ENCODE results near the gene LRP6.

LRP6 gene

DNA sequence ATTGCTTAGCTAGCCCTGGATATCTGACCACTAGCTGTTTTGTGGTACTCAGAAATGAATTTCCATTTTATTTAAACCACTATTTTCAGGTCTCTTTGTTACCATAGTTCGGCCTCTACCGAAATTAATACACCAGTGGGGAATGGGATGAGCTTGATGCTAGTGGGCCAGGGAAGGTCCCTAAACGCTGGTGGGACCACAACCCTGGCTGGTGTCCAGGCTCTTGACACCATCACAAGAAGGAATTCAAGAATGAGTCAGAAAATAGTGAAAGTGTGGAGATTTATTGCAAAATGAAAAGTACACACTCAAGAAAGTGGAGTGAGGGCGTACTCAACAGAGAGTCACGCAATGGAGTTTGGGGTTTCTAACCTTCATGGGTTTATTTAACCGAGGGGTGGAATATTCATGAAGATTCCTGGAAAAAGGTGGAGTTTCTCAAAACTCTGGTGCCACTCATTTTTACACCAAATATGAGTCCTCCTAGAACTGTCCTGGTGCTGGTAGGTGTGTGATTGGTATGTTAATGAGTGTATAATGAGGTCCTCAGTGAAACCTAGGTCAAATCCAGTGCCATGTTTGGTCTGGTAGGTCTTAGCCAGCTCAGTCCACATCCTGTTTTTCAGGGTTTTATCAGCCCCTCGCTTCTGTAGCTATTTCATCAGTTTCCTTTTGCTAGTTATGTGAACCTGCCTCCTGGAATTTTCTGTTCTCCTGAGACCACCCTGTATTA is 38.9 kb upstream of the LRP6 start:
- no peak for TF ChIP-seq OSR1 (CRISPR knock-in tag; IDR thresholded peaks at IDR 0.05)
- no peak for TF ChIP-seq TOX (CRISPR knock-in tag; IDR thresholded peaks at IDR 0.05; ENCODE audit: borderline replicate concordance)
- TF ChIP-seq, protein P1, sequence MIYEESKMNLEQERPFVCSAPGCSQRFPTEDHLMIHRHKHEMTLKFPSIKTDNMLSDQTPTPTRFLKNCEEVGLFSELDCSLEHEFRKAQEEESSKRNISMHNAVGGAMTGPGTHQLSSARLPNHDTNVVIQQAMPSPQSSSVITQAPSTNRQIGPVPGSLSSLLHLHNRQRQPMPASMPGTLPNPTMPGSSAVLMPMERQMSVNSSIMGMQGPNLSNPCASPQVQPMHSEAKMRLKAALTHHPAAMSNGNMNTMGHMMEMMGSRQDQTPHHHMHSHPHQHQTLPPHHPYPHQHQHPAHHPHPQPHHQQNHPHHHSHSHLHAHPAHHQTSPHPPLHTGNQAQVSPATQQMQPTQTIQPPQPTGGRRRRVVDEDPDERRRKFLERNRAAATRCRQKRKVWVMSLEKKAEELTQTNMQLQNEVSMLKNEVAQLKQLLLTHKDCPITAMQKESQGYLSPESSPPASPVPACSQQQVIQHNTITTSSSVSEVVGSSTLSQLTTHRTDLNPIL (CRISPR knock-in tag; IDR thresholded peaks at IDR 0.05; ENCODE audit: low read depth) = no peak

DNA sequence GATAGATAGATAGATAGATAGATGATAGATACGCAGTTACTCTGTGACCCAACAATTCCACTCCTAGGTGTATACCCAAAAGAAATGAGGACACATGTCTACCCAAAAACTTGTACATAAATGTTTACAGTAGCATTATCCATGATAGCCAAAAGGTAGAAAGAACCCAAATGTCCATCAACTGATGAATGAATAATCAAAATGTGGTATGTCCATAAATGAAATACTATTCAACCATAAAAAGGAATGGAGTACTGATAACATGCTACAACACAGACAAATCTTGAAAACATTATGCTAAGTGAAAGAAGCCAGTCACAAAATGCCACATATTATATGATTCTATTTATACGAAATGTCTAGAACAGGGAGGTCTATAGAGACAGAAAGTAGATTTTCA is 36.1 kb upstream of the LRP6 start:
- TF ChIP-seq ZNF8 (CRISPR knock-in tag; IDR thresholded peaks at IDR 0.05) = peak; percentile 89
- no peak for TF ChIP-seq CSDC2 (CRISPR knock-in tag; IDR thresholded peaks at IDR 0.05)

More for the DNA sequence above, 38.9 kb upstream of the LRP6 start:
- no peak for ATAC-seq

DNA sequence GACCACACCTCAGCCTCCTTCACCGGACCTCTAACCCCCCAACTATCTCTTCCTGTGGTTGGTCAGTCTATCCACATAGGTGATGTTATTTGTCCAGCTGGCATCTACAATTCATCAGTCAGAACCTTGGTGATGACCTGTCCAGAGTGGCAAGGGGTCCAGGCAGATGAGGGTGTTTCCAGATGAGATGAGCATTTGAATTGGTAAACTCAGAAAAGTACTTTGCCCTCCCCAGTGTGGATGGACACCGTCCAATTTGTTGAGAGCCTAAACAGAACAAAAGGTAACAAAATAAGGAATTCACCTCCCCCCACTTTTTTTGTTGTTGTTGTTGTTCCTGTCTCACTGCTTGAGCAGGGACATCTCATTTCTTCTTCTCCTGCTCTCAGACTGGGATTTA is 34.3 kb upstream of the LRP6 start:
- ATAC-seq = no peak
- TF ChIP-seq ZNF8 (CRISPR knock-in tag; IDR thresholded peaks at IDR 0.05) = no peak

More for the DNA sequence above, 36.1 kb upstream of the LRP6 start:
- no peak for ATAC-seq

DNA sequence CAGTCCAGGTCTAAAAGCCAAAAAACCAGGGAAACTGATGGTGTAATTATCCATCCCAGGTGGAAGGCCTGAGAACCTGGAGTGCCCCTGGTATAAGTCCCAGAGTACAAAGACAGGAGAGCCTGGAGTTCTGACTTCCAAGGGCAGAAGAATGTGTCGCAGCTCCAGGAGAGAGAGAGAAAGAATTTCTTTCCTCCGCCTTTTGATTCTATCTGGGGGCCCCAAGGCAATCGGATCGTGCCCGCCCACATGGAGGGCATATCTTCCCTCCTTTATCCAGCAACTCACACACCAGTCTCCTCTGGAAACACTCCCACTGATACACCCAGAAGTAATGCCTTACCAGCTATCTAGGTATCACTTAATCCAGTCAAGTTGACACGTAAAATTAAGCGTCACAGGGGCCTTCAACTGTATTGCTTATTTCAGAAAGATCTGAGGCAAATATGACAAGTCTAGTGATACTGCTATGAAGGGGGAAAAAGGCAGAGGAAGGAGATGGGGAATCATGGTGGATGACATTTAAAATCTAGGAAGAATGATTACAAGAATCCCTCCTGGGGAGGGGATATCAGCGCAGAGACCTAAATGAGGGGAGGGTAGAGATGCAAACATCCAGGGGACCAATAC is 30.5 kb upstream of the LRP6 start:
- ATAC-seq = no peak
- TF ChIP-seq ZFP3 (CRISPR knock-in tag; IDR thresholded peaks at IDR 0.05) = no peak
- TF ChIP-seq TCF4 (CRISPR knock-in tag; IDR thresholded peaks at IDR 0.05; ENCODE audit: borderline replicate concordance) = no peak
- TF ChIP-seq GLIS3 (CRISPR knock-in tag; IDR thresholded peaks at IDR 0.05) = no peak
- TF ChIP-seq ZNF8 (CRISPR knock-in tag; IDR thresholded peaks at IDR 0.05) = no peak
- no peak for TF ChIP-seq PPARA (CRISPR knock-in tag; IDR thresholded peaks at IDR 0.05; ENCODE audit: borderline replicate concordance)
- TF ChIP-seq ARNTL (CRISPR knock-in tag; IDR thresholded peaks at IDR 0.05; ENCODE audit: borderline replicate concordance, low read depth) = no peak
- TF ChIP-seq, protein P2, sequence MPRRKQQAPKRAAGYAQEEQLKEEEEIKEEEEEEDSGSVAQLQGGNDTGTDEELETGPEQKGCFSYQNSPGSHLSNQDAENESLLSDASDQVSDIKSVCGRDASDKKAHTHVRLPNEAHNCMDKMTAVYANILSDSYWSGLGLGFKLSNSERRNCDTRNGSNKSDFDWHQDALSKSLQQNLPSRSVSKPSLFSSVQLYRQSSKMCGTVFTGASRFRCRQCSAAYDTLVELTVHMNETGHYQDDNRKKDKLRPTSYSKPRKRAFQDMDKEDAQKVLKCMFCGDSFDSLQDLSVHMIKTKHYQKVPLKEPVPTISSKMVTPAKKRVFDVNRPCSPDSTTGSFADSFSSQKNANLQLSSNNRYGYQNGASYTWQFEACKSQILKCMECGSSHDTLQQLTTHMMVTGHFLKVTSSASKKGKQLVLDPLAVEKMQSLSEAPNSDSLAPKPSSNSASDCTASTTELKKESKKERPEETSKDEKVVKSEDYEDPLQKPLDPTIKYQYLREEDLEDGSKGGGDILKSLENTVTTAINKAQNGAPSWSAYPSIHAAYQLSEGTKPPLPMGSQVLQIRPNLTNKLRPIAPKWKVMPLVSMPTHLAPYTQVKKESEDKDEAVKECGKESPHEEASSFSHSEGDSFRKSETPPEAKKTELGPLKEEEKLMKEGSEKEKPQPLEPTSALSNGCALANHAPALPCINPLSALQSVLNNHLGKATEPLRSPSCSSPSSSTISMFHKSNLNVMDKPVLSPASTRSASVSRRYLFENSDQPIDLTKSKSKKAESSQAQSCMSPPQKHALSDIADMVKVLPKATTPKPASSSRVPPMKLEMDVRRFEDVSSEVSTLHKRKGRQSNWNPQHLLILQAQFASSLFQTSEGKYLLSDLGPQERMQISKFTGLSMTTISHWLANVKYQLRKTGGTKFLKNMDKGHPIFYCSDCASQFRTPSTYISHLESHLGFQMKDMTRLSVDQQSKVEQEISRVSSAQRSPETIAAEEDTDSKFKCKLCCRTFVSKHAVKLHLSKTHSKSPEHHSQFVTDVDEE (CRISPR knock-in tag; IDR thresholded peaks at IDR 0.05) = no peak
- no peak for TF ChIP-seq RARB (CRISPR knock-in tag; IDR thresholded peaks at IDR 0.05)

DNA sequence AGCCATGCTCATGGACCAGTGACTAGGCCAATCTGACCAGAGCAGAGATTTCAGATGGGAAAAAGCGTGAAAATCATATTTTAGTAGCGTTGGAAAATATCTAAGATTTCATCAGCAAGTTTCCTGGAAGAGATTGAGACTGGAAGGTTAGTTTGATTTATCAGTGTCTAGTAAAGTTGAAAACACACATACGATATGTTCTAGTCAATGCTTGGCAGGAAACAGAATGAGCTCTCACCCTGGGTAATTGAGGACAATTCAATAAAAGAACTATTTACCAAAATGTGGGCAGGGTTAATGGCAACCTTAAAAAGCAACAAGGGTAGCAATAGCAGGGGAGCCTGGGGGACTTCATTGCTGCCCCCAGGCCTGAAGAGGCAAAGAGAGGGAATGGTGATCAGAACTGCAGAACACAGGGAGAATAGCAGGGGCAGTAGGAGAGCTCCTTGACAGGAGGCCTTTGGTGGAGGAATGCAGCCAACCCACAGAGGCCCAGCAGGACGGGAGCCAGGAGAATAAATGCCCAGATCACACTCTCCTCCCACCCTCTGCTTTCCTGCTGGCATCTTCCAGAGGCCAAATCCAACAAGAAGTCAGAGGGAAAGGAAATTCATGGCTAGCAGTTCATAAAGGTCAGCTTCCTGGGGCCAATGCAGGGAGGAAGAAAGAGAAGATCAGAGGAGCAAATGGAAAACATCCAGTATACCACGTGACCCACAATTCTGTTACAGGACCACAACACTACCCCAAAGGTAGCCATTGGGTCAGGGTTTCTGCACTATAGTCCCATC is 27.6 kb upstream of the LRP6 start:
- TF ChIP-seq TCF4 (CRISPR knock-in tag; IDR thresholded peaks at IDR 0.05; ENCODE audit: borderline replicate concordance) = no peak
- no peak for TF ChIP-seq RARB (CRISPR knock-in tag; IDR thresholded peaks at IDR 0.05)
- TF ChIP-seq, protein P1 (CRISPR knock-in tag; IDR thresholded peaks at IDR 0.05; ENCODE audit: low read depth) = no peak
- TF ChIP-seq ZC3H10 (CRISPR knock-in tag; IDR thresholded peaks at IDR 0.05) = no peak
- no peak for TF ChIP-seq CSDC2 (CRISPR knock-in tag; IDR thresholded peaks at IDR 0.05)
- ATAC-seq = peak; percentile 79

DNA sequence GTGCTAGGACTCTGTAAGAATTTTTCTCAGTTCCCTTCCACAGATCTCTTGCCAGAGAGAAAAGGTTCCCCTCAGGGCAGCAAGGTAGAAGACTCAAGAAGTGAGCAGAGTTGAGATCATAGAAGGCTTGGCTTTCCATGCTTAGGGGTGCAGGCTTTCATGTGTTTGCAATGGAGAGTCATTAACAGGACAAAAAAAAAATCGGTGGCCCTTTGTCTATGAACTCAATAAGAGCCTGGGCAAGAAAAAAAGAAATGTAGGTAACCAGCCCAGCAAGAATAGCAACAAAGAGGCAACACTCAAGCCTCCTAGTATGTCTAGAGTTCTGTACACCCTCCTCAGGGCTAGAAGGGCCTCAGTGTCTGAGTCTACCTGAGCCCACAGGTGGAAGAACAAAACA is 23.4 kb upstream of the LRP6 start:
- no peak for ATAC-seq
- TF ChIP-seq ZNF70 (CRISPR knock-in tag; IDR thresholded peaks at IDR 0.05) = no peak
- no peak for TF ChIP-seq ESRRG (CRISPR knock-in tag; IDR thresholded peaks at IDR 0.05)
- no peak for TF ChIP-seq RARB (CRISPR knock-in tag; IDR thresholded peaks at IDR 0.05)
- TF ChIP-seq CSDC2 (CRISPR knock-in tag; IDR thresholded peaks at IDR 0.05) = no peak
- no peak for TF ChIP-seq ZC3H10 (CRISPR knock-in tag; IDR thresholded peaks at IDR 0.05)
- TF ChIP-seq, protein P3, sequence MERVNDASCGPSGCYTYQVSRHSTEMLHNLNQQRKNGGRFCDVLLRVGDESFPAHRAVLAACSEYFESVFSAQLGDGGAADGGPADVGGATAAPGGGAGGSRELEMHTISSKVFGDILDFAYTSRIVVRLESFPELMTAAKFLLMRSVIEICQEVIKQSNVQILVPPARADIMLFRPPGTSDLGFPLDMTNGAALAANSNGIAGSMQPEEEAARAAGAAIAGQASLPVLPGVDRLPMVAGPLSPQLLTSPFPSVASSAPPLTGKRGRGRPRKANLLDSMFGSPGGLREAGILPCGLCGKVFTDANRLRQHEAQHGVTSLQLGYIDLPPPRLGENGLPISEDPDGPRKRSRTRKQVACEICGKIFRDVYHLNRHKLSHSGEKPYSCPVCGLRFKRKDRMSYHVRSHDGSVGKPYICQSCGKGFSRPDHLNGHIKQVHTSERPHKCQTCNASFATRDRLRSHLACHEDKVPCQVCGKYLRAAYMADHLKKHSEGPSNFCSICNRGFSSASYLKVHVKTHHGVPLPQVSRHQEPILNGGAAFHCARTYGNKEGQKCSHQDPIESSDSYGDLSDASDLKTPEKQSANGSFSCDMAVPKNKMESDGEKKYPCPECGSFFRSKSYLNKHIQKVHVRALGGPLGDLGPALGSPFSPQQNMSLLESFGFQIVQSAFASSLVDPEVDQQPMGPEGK (CRISPR knock-in tag; IDR thresholded peaks at IDR 0.05; ENCODE audit: borderline replicate concordance) = no peak
- no peak for TF ChIP-seq TOX (CRISPR knock-in tag; IDR thresholded peaks at IDR 0.05; ENCODE audit: borderline replicate concordance)
- TF ChIP-seq ZFP3 (CRISPR knock-in tag; IDR thresholded peaks at IDR 0.05) = no peak
- no peak for TF ChIP-seq ZNF8 (CRISPR knock-in tag; IDR thresholded peaks at IDR 0.05)
- TF ChIP-seq, protein P4, sequence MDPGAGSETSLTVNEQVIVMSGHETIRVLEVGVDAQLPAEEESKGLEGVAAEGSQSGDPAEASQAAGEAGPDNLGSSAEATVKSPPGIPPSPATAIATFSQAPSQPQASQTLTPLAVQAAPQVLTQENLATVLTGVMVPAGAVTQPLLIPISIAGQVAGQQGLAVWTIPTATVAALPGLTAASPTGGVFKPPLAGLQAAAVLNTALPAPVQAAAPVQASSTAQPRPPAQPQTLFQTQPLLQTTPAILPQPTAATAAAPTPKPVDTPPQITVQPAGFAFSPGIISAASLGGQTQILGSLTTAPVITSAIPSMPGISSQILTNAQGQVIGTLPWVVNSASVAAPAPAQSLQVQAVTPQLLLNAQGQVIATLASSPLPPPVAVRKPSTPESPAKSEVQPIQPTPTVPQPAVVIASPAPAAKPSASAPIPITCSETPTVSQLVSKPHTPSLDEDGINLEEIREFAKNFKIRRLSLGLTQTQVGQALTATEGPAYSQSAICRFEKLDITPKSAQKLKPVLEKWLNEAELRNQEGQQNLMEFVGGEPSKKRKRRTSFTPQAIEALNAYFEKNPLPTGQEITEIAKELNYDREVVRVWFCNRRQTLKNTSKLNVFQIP (CRISPR knock-in tag; IDR thresholded peaks at IDR 0.05; ENCODE audit: borderline replicate concordance, low read depth) = no peak
- no peak for TF ChIP-seq OSR1 (CRISPR knock-in tag; IDR thresholded peaks at IDR 0.05)
- TF ChIP-seq, protein P5, sequence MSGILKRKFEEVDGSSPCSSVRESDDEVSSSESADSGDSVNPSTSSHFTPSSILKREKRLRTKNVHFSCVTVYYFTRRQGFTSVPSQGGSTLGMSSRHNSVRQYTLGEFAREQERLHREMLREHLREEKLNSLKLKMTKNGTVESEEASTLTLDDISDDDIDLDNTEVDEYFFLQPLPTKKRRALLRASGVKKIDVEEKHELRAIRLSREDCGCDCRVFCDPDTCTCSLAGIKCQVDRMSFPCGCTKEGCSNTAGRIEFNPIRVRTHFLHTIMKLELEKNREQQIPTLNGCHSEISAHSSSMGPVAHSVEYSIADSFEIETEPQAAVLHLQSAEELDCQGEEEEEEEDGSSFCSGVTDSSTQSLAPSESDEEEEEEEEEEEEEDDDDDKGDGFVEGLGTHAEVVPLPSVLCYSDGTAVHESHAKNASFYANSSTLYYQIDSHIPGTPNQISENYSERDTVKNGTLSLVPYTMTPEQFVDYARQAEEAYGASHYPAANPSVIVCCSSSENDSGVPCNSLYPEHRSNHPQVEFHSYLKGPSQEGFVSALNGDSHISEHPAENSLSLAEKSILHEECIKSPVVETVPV (CRISPR knock-in tag; IDR thresholded peaks at IDR 0.05) = no peak

Measured in SK-N-SH treated with all-trans-retinoic acid at 6 μM for 48 hours (cell line).